H1 (cell line): ENCODE data around the gene PLXNB2. TPM values are rescaled to one million over a fixed set of nuclear protein-coding genes. Genes with fewer than 3 reads are reported as not detected.

ENCODE experiments used
- CTCF ChIA-PET: fragments of 300-600 bp; sonication (Branson Sonifier 250); formaldehyde crosslinking; loops from one replicate; lab custom pipeline; 2021; ENCODE audit not compliant: partially characterized antibody; lab: Charles Lee
- POLR2A ChIA-PET: fragments of 300-600 bp; sonication (Branson Sonifier 250); formaldehyde crosslinking; loops from one replicate; lab custom pipeline; 2021; ENCODE audit warnings: inconsistent platforms; ENCODE audit not compliant: partially characterized antibody; lab: Charles Lee
- DNase-seq, 2 experiments: peaks; one replicate each; pipeline versions ENCODE4 v3.0.0 to v3.0.0-alpha.2; 2010 to 2022; ENCODE audit warnings: low spot score in 2 of 2, low read depth in 1 of 2, mixed read lengths in 1 of 2
- FAIRE-seq: peaks from 2 replicates; lab custom pipeline; 2011; peaks lifted over from hg19 to GRCh38; lab: Jason Lieb, UNC
- H2AFZ ChIP-seq: 2 replicates; pipeline ENCODE4 v1.8.1; 2012; ENCODE audit warnings: low read length, inconsistent platforms
- H2AK5ac ChIP-seq: 2 replicates; pipeline ENCODE4 v1.6.1; 2013; ENCODE audit warnings: low read depth, low read length
- H2BK120ac ChIP-seq: replicated peaks from 2 replicates; pipeline ENCODE3; 2013; ENCODE audit warnings: low read depth, low read length, inconsistent platforms
- H2BK12ac ChIP-seq: 2 replicates; pipeline ENCODE4 v1.6.1; 2013; ENCODE audit warnings: low read depth, low read length
- H2BK15ac ChIP-seq: 2 replicates; pipeline ENCODE4 v1.6.1; 2013; ENCODE audit warnings: low read length
- H2BK20ac ChIP-seq: 2 replicates; pipeline ENCODE4 v1.6.1; 2013; ENCODE audit warnings: low read length
- H2BK5ac ChIP-seq: 2 replicates; pipeline ENCODE4 v1.6.1; 2013; ENCODE audit warnings: low read depth, low read length
- H3K14ac ChIP-seq: 2 replicates; pipeline ENCODE4 v1.6.1; 2013; ENCODE audit warnings: inconsistent platforms; ENCODE audit not compliant: insufficient read length
- H3K18ac ChIP-seq: 2 replicates; pipeline ENCODE4 v1.6.1; 2013; ENCODE audit warnings: low read length; ENCODE audit errors: extremely low read depth
- H3K23ac ChIP-seq: 2 replicates; pipeline ENCODE4 v1.6.1; 2013; ENCODE audit warnings: inconsistent platforms; ENCODE audit not compliant: insufficient read length
- H3K23me2 ChIP-seq: 2 replicates; pipeline ENCODE4 v1.6.1; 2013; ENCODE audit warnings: low read depth, low read length
- H3K27ac ChIP-seq: 2 replicates; pipeline ENCODE4 v1.6.1; 2011; ENCODE audit warnings: low read depth, low read length, inconsistent platforms
- H3K27me3 ChIP-seq, 4 experiments: replicated peaks in 1 of 4; 1 replicate in 1 of 4; 2 replicates in 3 of 4; pipeline versions ENCODE4 v1.6.1 to v1.8.1; 2011 to 2013; ENCODE audit warnings: low read length in 3 of 4, mild to moderate bottlenecking in 3 of 4, inconsistent platforms in 2 of 4, mixed read lengths in 2 of 4, moderate library complexity in 1 of 4; ENCODE audit not compliant: control insufficient read depth in 3 of 4, insufficient read depth in 3 of 4; ENCODE audit errors: extremely low read depth in 1 of 4
- H3K36me3 ChIP-seq, 4 experiments: 2 replicates each; pipeline versions ENCODE4 v1.6.1 to v1.8.1; 2011 to 2013; ENCODE audit warnings: mild to moderate bottlenecking in 4 of 4, low read length in 3 of 4, moderate library complexity in 2 of 4, control low read depth in 1 of 4, inconsistent platforms in 1 of 4; ENCODE audit not compliant: insufficient read depth in 4 of 4, control insufficient read depth in 2 of 4
- H3K4ac ChIP-seq: replicated peaks from 2 replicates; pipeline ENCODE3; 2013; ENCODE audit warnings: low read length, low read depth, mixed read lengths, inconsistent platforms; ENCODE audit not compliant: insufficient read length
- H3K4me1 ChIP-seq, 4 experiments: replicated peaks in 1 of 4; 1 replicate in 1 of 4; 2 replicates in 3 of 4; pipeline versions ENCODE4 v1.6.1 to v1.8.1; 2011 to 2013; ENCODE audit warnings: low read length in 3 of 4, inconsistent platforms in 2 of 4, mixed read lengths in 1 of 4; ENCODE audit not compliant: insufficient read depth in 4 of 4, control insufficient read depth in 3 of 4
- H3K4me2 ChIP-seq, 2 experiments: 2 replicates each; pipeline versions ENCODE4 v1.6.1 to v1.8.1; 2011 to 2013; ENCODE audit warnings: low read depth in 2 of 2, low read length in 2 of 2, control low read depth in 1 of 2, inconsistent platforms in 1 of 2, mild to moderate bottlenecking in 1 of 2; ENCODE audit not compliant: insufficient read depth in 1 of 2
- H3K4me3 ChIP-seq, 4 experiments: fragments of 200-600, 300-600 bp in 1 of 4; sonication (generic), shearing (Covaris generic), sonication (Bioruptor Twin) in 1 of 4; 2 replicates each; pipeline versions ENCODE4 v1.5.1 to v1.8.1; 2011 to 2016; ENCODE audit warnings: low read length in 4 of 4, low read depth in 3 of 4, control low read depth in 2 of 4, inconsistent platforms in 2 of 4, mild to moderate bottlenecking in 2 of 4, mixed read lengths in 1 of 4, moderate library complexity in 1 of 4; ENCODE audit not compliant: insufficient read depth in 2 of 4; ENCODE audit errors: extremely low read depth in 1 of 4
- H3K56ac ChIP-seq: replicated peaks from 2 replicates; pipeline ENCODE3; 2013; ENCODE audit warnings: low read depth, mild to moderate bottlenecking, mixed read lengths, low read length, inconsistent platforms; ENCODE audit not compliant: insufficient read length
- H3K79me1 ChIP-seq: 2 replicates; pipeline ENCODE4 v1.6.1; 2013; ENCODE audit warnings: low read depth, low read length, control low read depth
- H3K79me2 ChIP-seq, 2 experiments: 2 replicates each; pipeline versions ENCODE4 v1.6.1 to v1.8.1; 2012 to 2013; ENCODE audit warnings: low read length in 2 of 2, mild to moderate bottlenecking in 2 of 2, inconsistent platforms in 1 of 2; ENCODE audit not compliant: insufficient read depth in 2 of 2, control insufficient read depth in 1 of 2
- H3K9ac ChIP-seq, 4 experiments: replicated peaks in 1 of 4; 1 replicate in 1 of 4; 2 replicates in 3 of 4; pipeline versions ENCODE4 v1.6.1 to v1.8.1; 2011 to 2013; ENCODE audit warnings: low read depth in 3 of 4, low read length in 3 of 4, control low read depth in 2 of 4, mild to moderate bottlenecking in 2 of 4, moderate library complexity in 2 of 4, inconsistent platforms in 1 of 4; ENCODE audit errors: extremely low read depth in 1 of 4
- H3K9me3 ChIP-seq, 2 experiments: 2 replicates each; pipeline versions ENCODE4 v1.6.1 to v1.8.1; 2012 to 2013; ENCODE audit warnings: mild to moderate bottlenecking in 2 of 2, moderate library complexity in 2 of 2, control low read depth in 1 of 2, inconsistent platforms in 1 of 2, low read depth in 1 of 2, low read length in 1 of 2, mixed read lengths in 1 of 2; ENCODE audit not compliant: insufficient read depth in 2 of 2
- H4K20me1 ChIP-seq, 2 experiments: replicated peaks in 1 of 2; 2 replicates each; pipeline versions ENCODE3 to v1.8.1; 2011 to 2013; ENCODE audit warnings: inconsistent platforms in 2 of 2, low read length in 2 of 2, mild to moderate bottlenecking in 1 of 2; ENCODE audit not compliant: insufficient read depth in 2 of 2, control insufficient read depth in 1 of 2
- H4K5ac ChIP-seq: 2 replicates; pipeline ENCODE4 v1.6.1; 2013; ENCODE audit warnings: low read length, low read depth, mixed read lengths, inconsistent platforms; ENCODE audit not compliant: insufficient read length
- H4K8ac ChIP-seq: 2 replicates; pipeline ENCODE4 v1.8.0; 2013; ENCODE audit warnings: mild to moderate bottlenecking, moderate library complexity, low read length, inconsistent platforms; ENCODE audit not compliant: insufficient read depth; ENCODE audit errors: extremely low read depth
- H4K91ac ChIP-seq: replicated peaks from 2 replicates; pipeline ENCODE3; 2013; ENCODE audit warnings: low read length, mixed read lengths, inconsistent platforms; ENCODE audit not compliant: insufficient read length
- BCL11A ChIP-seq, 2 experiments: IDR thresholded peaks; one replicate each; pipeline ENCODE4 v1.6.1; 2011; ENCODE audit warnings: low read depth in 2 of 2, low read length in 2 of 2, mild to moderate bottlenecking in 2 of 2
- CHD1 ChIP-seq: IDR thresholded peaks from 2 replicates; pipeline ENCODE4 v1.6.1; 2012; ENCODE audit warnings: low read depth, low read length, improper control_type of control experiment
- HDAC6 ChIP-seq: IDR thresholded peaks from one replicate; pipeline ENCODE4 v1.7.1; 2012; ENCODE audit warnings: low read depth, mild to moderate bottlenecking, inconsistent platforms, low read length, moderate library complexity
- KDM4A ChIP-seq: IDR thresholded peaks from one replicate; pipeline ENCODE4 v1.7.1; 2012; ENCODE audit warnings: low read depth, mild to moderate bottlenecking, moderate library complexity, low read length, inconsistent platforms; ENCODE audit not compliant: severe bottlenecking
- NANOG ChIP-seq: IDR thresholded peaks from 2 replicates; pipeline ENCODE4 v1.6.1; 2011; ENCODE audit warnings: low read length, low read depth, mild to moderate bottlenecking, inconsistent platforms; ENCODE audit not compliant: insufficient read depth, poor library complexity, severe bottlenecking
- SP2 ChIP-seq: IDR thresholded peaks from 2 replicates; pipeline ENCODE4 v1.6.1; 2012; ENCODE audit warnings: mild to moderate bottlenecking, low read length, inconsistent platforms
- SUZ12 ChIP-seq: fragments of 200-600 bp; sonication (generic); IDR thresholded peaks from 2 replicates; pipeline ENCODE4 v1.6.1; 2012; ENCODE audit warnings: mild to moderate bottlenecking, inconsistent platforms, low read length, moderate library complexity, mixed read lengths
- TEAD4 ChIP-seq: IDR thresholded peaks from 2 replicates; pipeline ENCODE4 v1.6.1; 2012; ENCODE audit warnings: low read depth, low read length, inconsistent platforms, mixed read lengths
- USF2 ChIP-seq: IDR thresholded peaks from 2 replicates; pipeline ENCODE4 v1.6.1; 2011; ENCODE audit warnings: low read length, improper control_type of control experiment
- YY1 ChIP-seq: IDR thresholded peaks from 2 replicates; pipeline ENCODE4 v1.6.1; 2011; ENCODE audit warnings: low read depth, mild to moderate bottlenecking, low read length
- WGBS, 2 experiments: shearing (Covaris generic) in 1 of 2; methylation state at CpG; one replicate each; pipeline versions ENCODE4 v1.1.6 to v1.1.7; 2013 to 2015; ENCODE audit warnings: low lambda C conversion rate in 2 of 2, mixed read lengths in 2 of 2, inconsistent platforms in 1 of 2, low coverage in 1 of 2, missing lambda C conversion rate in 1 of 2; ENCODE audit not compliant: insufficient replicate concordance in 2 of 2, insufficient coverage in 1 of 2, insufficient read length in 1 of 2; ENCODE audit errors: extremely low coverage in 1 of 2, missing lambda C conversion rate in 1 of 2; 5-methylcytosine and 5-hydroxymethylcytosine counted together
- polyA plus RNA-seq, 7 experiments: library from polyadenylated mRNA; depleted of rRNA in 3 of 7; stranded (reverse) in 5 of 7; unstranded in 2 of 7; fragments of >200 nt in 5 of 7; fragments of 200-250 nt in 2 of 7; gene quantifications; 1 replicate in 5 of 7; 2 replicates in 1 of 7; 4 replicates in 1 of 7; pipeline versions ENCODE4 v1.2.1 to v1.2.3, GENCODE V29; 2011 to 2013; ENCODE audit warnings: missing spikeins in 2 of 7, mixed read lengths in 2 of 7
- total RNA-seq: library from RNA; stranded (reverse); fragmentation: NEBNext Ultra II Directional; extraction: Animal tissue kit (Norgen Biotek cat#: 25700); gene quantifications from 2 replicates; pipeline ENCODE4 v1.2.1, GENCODE V29; 2021

Gene PLXNB2
- total and polyA plus RNA-seq, 2 of the 8 experiments (the other 6 are each of a cell fraction or from before 2014, with no cell fraction given): 58.3 to 92.8 TPM

DNA sequence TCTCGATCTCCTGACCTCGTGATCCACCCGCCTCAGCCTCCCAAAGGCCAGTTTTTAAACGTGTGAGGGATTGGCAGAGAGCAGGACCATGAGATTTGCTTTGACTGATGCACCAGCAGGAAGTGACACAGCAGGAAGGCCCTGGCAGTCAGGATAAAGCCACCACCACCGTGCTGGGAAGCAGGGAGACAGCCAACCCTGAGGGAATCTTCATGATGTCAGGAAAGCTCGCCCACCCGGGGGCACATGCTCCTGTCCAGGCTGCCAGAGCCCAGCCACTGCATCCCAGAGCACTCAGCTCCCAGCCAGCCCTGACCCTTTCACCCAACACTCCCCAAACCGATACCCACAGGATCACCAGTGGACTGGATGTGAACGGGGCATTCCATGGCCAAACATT lies 68.7 kb downstream of the PLXNB2 start:
- Histone ChIP-seq H3K4me2 (no peak overlapping the region), H2BK5ac (no peak overlapping the region)
- CTCF ChIA-PET: interaction anchor here (0.7 to 8.7 kb wide), 6 partner anchors 8 to 171 kb away, joined by 3 to 77 read pairs (median 4); no protein-coding TSS in a partner anchor
- TF ChIP-seq CHD1: no peak
- TF ChIP-seq BCL11A (IDR thresholded peaks at IDR 0.05; ENCODE audit: low read depth in 2 of 2, low read length in 2 of 2): no peak
- TF ChIP-seq KDM4A: no peak
- TF ChIP-seq HDAC6: no peak
- no peak for TF ChIP-seq NANOG
- no peak for TF ChIP-seq USF2
- TF ChIP-seq SUZ12: no peak
- TF ChIP-seq TEAD4: no peak
- no peak for TF ChIP-seq YY1
- TF ChIP-seq SP2: no peak
- TF ChIP-seq, all 59 proteins: peak for 0
- Histone ChIP-seq H2BK120ac (no peak overlapping the region), H4K91ac (no peak overlapping the region), H3K79me1 (peaks cover 21% of the 10 kb centered on the region), H3K79me2 (peaks cover under 1 to 41% of the 10 kb centered on the region in 2 experiments; a peak in 3 of 4 replicates), H3K9me3 (no peaks in the 10 kb centered on the region; a peak in 1 of 4 replicates), H2AFZ (no peak overlapping the region), H3K9ac (no peak overlapping the region), H3K4ac (no peak overlapping the region), H3K27me3 (no peaks in the 10 kb centered on the region), H3K27ac (no peak overlapping the region), H3K18ac (no peak overlapping the region), H2BK15ac (no peak overlapping the region), H3K23ac (no peak overlapping the region), H3K14ac (no peak overlapping the region), H2AK5ac (no peak overlapping the region), H2BK12ac (no peak overlapping the region), H2BK20ac (no peak overlapping the region), H3K23me2 (0 out of 2 replicates have a peak, but pooled peaks cover 2% of the 10 kb centered on the region), H4K20me1 (peaks cover 4 to 27% of the 10 kb centered on the region in 2 experiments), H4K5ac (no peak overlapping the region), H3K56ac (no peak overlapping the region), H3K4me3 (no peak overlapping the region), H4K8ac (no peak overlapping the region), H3K4me1 (peaks cover 0 to 11% (median 3%) of the 10 kb centered on the region in 4 experiments; a peak in 6 of 7 replicates), H3K36me3 (no peaks in the 10 kb centered on the region; a peak in 1 of 8 replicates)
- FAIRE-seq (no peak), DNase-seq (no peak)
- WGBS, 2 experiments: 92% methylated on average over 9 of the region's 9 CpGs; no CpG with 5 or more reads in 1 of the 2 experiments
- POLR2A ChIA-PET: interaction anchor here (0.7 to 1.0 kb wide), 2 partner anchors 42 to 288 kb away, joined by 3 to 4 read pairs; no protein-coding TSS in a partner anchor
